K562 (cell line): ENCODE data around the gene KIF26A.

Experiments used
- CREB3L1 ChIP-seq: fragments of 450-650 bp; IDR thresholded peaks from 2 replicates; pipeline ENCODE4 v1.6.1; 2014; ENCODE audit warnings: low read depth, mild to moderate bottlenecking, moderate library complexity, borderline replicate concordance
- CTCF ChIP-seq, 3 experiments: IDR thresholded peaks in 2 of 3; conservative IDR thresholded peaks in 1 of 3; 2 replicates each; pipeline ENCODE4 v1.5.1; 2011 to 2012; ENCODE audit warnings: low read length in 3 of 3, mild to moderate bottlenecking in 3 of 3, control low read depth in 2 of 3, improper control_type of control experiment in 1 of 3, inconsistent platforms in 1 of 3, low read depth in 1 of 3, mixed read lengths in 1 of 3, moderate library complexity in 1 of 3; ENCODE audit not compliant: insufficient read depth in 2 of 3
- GTF2E2 ChIP-seq: fragments of 200-800 bp; sonication (Bioruptor generic); IDR thresholded peaks from 2 replicates; pipeline ENCODE4 v1.6.1; 2016; ENCODE audit warnings: missing genetic modification characterization, missing compliant biosample characterization
- KLF10 ChIP-seq: fragments of 250-450 bp; sonication (Bioruptor Pico); IDR thresholded peaks from 2 replicates; pipeline ENCODE4 v1.6.1; 2021; ENCODE audit warnings: matching md5 sums
- POLR2AphosphoS5 ChIP-seq: IDR thresholded peaks from 2 replicates; pipeline ENCODE4 v1.6.1; 2011; ENCODE audit warnings: mild to moderate bottlenecking, low read depth, low read length, moderate library complexity; ENCODE audit not compliant: control insufficient read depth, insufficient read depth
- REST ChIP-seq, 2 experiments: fragments of 450-650 bp; formaldehyde crosslinking in 1 of 2; IDR thresholded peaks; 2 replicates each; pipeline versions ENCODE4 v1.4.0 to v1.6.1; 2014 to 2020; ENCODE audit warnings: mild to moderate bottlenecking in 2 of 2, borderline replicate concordance in 1 of 2, low read depth in 1 of 2
- SIRT6 ChIP-seq: IDR thresholded peaks from one replicate; pipeline ENCODE4 v1.6.1; 2012; ENCODE audit warnings: low read depth, mild to moderate bottlenecking, control low read depth, inconsistent platforms, low read length, moderate library complexity
- SNIP1 ChIP-seq: fragments of 450-650 bp; IDR thresholded peaks from 2 replicates; pipeline ENCODE4 v1.7.1; 2017; ENCODE audit warnings: low read depth, mild to moderate bottlenecking
- SP2 ChIP-seq: IDR thresholded peaks from 2 replicates; pipeline ENCODE4 v1.6.1; 2011; ENCODE audit warnings: mild to moderate bottlenecking, low read depth, low read length, moderate library complexity; ENCODE audit not compliant: poor library complexity, severe bottlenecking; ENCODE audit errors: extremely low read depth
- TAF9B ChIP-seq: fragments of 450-650 bp; IDR thresholded peaks from 2 replicates; pipeline ENCODE4 v1.6.1; 2018; ENCODE audit warnings: mild to moderate bottlenecking; ENCODE audit not compliant: partially characterized antibody
- TFE3 ChIP-seq: fragments of 450-650 bp; formaldehyde crosslinking; IDR thresholded peaks from 2 replicates; pipeline ENCODE4 v1.4.0; 2020; ENCODE audit warnings: mild to moderate bottlenecking, mixed read lengths
- ZNF277 ChIP-seq: fragments of 250-450 bp; sonication (Bioruptor Pico); IDR thresholded peaks from 2 replicates; pipeline ENCODE4 v1.8.0; 2022; ENCODE audit warnings: inconsistent platforms, mild to moderate bottlenecking, moderate library complexity, borderline replicate concordance
- ZNF347 ChIP-seq: fragments of 450-650 bp; formaldehyde crosslinking; IDR thresholded peaks from 2 replicates; pipeline ENCODE4 v1.4.0; 2020; ENCODE audit warnings: low read depth, mild to moderate bottlenecking, moderate library complexity
- ZNF384 ChIP-seq: IDR thresholded peaks from 2 replicates; pipeline ENCODE4 v1.6.1; 2012; ENCODE audit warnings: low read depth, low read length, improper control_type of control experiment

- TF ChIP-seq CTCF (IDR thresholded peaks at IDR 0.05 in 2 of 3, conservative IDR thresholded peaks at IDR 0.05 in 1 of 3; ENCODE audit: insufficient read depth in 2 of 3, low read depth in 1 of 3, low read length in 3 of 3) (no peak), REST (IDR thresholded peaks at IDR 0.05; ENCODE audit: borderline replicate concordance) (no peak), REST (CRISPR knock-in tag; IDR thresholded peaks at IDR 0.05; ENCODE audit: low read depth) (no peak), TFE3 (no peak), ZNF277 (CRISPR knock-in tag) (no peak), SNIP1 (no peak), SP2 (no peak), POLR2AphosphoS5 (no peak), KLF10 (CRISPR knock-in tag) (no peak), TAF9B (no peak), SIRT6 (no peak), ZNF384 (no peak), CREB3L1 (no peak), GTF2E2 (tag) (no peak), ZNF347 (no peak)
Observed at GRCh38 chr14:104147346-104148125, 9.1 kb downstream of the KIF26A start.
